HG03442 (cell line): Measurements from ENCODE around the gene ADH1A.
"Not testable (repeated sequence)": the region's sequence is repeated elsewhere in the genome, so short reads cannot be mapped to it uniquely, and the experiment has no call there.

Source experiments
- ATAC-seq: cut with Tn5 transposase; IDR thresholded peaks from one replicate; pipeline ENCODE4 v1.9.1; 2021; ENCODE audit warnings: mild to moderate bottlenecking, moderate library complexity; ENCODE audit not compliant: unreplicated experiment

ADH1A gene

DNA sequence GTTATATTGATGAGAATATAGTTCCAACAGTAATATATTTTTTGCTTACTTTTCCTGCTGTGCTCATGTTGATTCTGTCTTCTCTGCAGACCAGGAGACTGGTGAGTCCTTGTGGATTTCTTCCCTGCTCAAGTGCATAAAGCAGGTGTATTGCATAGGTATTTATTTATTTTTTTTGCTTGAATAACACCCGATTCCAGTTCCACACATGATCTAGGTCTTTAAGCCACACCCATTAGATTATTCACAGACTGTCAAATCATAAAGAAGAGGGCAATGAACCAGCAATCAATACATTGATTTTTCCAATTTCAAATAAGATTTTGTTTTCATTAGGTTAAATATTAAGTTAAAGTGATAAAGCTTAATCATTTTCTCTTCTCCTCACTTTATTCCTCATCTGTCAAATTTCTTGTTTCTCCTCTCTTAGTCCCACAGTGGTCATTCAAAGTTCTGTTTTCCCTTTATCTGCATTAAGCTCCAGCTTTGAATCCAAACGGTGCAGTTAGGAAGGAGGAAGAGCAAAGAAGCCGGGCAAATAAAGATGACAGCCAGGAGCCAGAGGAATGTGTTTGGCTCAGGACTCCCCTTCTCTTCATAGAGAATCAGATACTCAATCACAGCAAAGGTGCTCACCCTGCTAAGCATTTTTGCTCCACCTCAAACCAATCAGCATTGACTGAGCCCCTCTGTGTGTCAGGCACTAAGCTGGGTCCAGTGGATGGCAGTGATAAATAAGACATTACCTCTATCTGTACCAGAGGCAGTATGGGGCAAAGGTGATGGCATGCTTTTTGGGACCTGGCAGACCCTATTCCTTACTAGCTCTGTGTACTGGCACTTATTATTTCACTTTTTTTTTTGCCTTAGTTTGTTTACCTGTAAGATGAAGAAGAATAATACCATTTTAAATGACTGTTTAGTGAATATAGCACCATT lies at the start of gene ADH1A:
Gene ADH1A (minus strand): TSS at position 138 of the 939 bp plus-strand sequence. CDS start 71 bp downstream, at position 67.
- ATAC-seq = no peak

- no peak for ATAC-seq
These were observed 48.4 kb upstream of the ADH1A start for GRCh38 chr4:99339172-99339571.

DNA sequence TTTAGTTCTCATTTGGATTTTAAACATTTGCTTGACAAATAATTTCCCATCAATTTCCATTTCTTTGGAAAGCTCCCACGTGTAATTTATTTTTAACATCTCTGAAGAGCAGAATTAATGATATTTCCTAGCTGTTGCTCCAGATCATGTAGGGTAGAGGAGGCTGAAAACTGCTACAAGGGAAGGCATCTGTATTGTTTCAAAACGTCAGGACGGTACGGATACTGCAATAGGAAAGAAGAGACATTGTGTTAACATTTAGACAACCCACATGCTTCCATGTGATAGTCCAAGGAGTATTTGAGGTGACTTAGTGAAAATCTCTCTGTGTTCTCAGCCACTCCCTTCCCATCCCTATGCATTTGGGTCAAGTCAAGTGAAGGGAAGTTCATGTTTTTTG lies 45.8 kb upstream of the ADH1A start:
- no peak for ATAC-seq

- ATAC-seq = no peak
These were observed 44.1 kb upstream of the ADH1A start for GRCh38 chr4:99334880-99335279.

DNA sequence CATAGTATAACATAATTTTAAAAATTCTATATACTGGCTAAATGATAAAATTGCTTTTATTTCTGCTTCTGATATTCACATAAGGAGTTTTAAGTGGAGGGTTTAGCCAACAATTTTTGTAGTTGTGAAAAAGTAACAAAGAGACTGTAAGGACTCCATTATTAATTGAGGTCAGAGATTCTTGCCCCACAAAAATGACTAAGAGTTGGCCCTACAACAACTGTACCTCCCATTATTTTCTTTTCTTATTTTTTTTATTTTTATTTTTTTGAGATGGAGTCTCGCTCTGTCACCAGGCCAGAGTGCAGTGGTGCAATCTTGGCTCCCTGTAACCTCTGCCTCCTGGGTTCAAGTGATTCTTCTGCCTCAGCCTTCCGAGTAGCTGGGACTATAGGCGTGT lies 39.9 kb upstream of the ADH1A start:
- no peak for ATAC-seq

GRCh38 chr4:99329876-99330275 lies 39.1 kb upstream of the ADH1A start:
- ATAC-seq = no peak

DNA sequence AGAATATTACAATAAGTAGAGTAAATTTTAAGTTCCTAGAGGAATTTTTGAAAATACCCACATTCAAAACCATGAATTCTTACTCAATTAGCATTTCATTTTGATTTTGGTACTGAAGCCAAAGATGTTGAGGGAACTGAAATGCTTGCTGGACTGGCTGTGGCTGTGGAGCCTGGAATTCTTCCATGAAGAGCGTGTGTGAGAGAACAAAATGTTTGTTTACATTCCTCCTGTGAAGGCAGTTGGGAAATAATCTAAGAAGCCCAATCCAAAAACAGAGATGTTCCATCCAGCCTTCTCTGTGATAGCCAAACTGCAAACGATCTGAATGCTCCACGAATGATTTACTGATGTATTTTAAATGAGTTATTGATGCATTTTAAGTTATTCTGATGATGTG lies 34.2 kb upstream of the ADH1A start:
- no peak for ATAC-seq

- no peak for ATAC-seq
These were observed 33.6 kb upstream of the ADH1A start for GRCh38 chr4:99324361-99324760.

DNA sequence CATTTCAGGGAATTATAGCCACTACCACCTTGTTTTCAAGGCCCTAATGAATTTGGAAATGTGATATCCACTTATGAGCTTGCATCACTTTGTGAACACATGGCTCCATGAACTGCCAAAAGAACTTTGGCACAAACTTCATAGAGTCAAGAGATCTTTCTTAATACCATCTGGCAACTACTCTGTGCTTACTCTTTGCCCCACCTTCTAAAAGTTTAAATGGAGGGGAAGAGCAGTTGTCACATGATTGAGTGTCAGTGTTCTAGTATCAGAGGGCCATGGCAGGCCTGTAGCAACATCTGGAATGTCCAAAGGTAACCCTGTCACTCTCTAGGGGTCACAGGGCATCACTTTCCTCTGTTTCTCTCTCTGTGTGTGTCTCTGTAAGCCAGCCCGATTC lies 33.0 kb upstream of the ADH1A start:
- no peak for ATAC-seq

- no peak for ATAC-seq
These were observed 30.7 kb upstream of the ADH1A start, which contains the start of gene ADH1B for GRCh38 chr4:99321241-99322191. Gene ADH1B (minus strand): TSS chr4:99321401. CDS start chr4:99321331, 70 bp downstream.

DNA sequence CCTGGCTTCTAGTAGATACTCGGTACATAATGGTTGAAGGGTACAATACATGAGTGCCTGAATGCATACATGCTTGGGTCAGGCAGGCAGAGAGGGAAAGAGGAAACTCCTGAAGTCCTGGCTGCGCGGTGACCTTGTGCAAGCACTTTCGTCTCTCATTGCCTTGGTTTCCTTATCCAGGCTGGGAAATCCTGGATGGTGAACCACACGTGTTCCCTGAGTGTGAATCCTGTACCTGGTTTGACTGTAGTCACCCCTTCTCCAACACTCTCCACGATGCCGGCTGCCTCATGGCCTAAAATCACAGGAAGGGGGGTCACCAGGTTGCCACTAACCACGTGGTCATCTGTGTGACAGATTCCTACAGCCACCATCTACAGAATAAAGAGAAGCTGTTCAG lies 27.0 kb upstream of the ADH1A start:
- not testable (repeated sequence) for ATAC-seq

- no peak for ATAC-seq
These were observed 26.6 kb upstream of the ADH1A start for GRCh38 chr4:99317354-99317753.

GRCh38 chr4:99315839-99316238 lies 25.1 kb upstream of the ADH1A start:
- ATAC-seq = no peak

- no peak for ATAC-seq
These were observed 23.4 kb upstream of the ADH1A start for GRCh38 chr4:99314211-99314610.

GRCh38 chr4:99310389-99310788 lies 19.6 kb upstream of the ADH1A start:
- no peak for ATAC-seq

- ATAC-seq = no peak
These were observed 15.0 kb upstream of the ADH1A start for GRCh38 chr4:99305638-99306400.

- ATAC-seq = no peak
These were observed 10.8 kb upstream of the ADH1A start for GRCh38 chr4:99301376-99302164.

- no peak for ATAC-seq
These were observed 10.1 kb upstream of the ADH1A start for GRCh38 chr4:99300934-99301333.

DNA sequence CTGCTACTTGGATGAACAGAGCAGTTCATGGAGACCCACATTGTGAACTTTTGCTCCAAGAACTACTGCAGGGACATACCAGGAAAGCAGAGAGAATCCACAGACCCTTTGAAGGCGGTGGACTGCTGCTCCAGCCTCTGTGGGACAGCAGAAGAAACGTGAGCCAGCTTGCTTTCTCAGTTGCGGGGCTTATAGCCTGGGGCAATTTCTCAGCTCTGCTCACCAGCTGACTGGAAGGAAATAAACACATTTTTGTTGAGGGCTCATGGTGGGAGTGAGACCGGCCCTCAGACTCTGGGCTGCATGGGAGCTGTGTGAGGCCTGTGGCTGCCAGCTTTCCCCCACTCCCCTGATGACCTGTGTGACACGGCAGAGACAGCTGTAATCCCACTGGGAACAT lies 2.6 kb upstream of the ADH1A start:
- no peak for ATAC-seq

DNA sequence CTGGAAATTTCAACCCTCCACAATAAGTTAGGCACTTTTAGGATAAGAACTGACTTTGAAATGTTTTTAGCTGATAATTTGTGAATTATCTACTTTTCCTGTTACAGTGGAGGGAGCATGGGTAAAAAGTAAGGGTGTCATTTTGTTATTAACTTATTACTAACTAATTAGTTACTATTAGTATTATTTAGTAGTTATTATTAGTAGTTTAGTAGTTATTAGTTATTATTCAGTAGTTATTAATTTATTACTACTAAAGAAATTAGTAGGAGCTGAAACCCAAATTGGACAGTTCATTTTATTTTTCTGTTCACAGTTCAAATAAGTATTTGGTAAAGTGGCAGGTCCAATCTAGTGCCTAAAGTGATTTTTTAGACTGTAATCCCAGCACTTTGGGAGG lies 5.4 kb downstream of the ADH1A start:
- no peak for ATAC-seq
